ENCODE measurements around the gene NUCB2. TPM values are rescaled to one million over a fixed set of nuclear protein-coding genes. Genes with fewer than 3 reads are reported as not detected.
"Not testable (repeated sequence)": the region's sequence is repeated elsewhere in the genome, so short reads cannot be mapped to it uniquely, and the experiment has no call there.

NUCB2 gene
- total RNA-seq, 1 donor from 2014 or later, result 51.1 TPM

- intact Hi-C loops (cut with micrococcal nuclease), result no loop called here
- no peak overlapping the region for H3K27ac Mint-ChIP-seq
- H3K36me3 Mint-ChIP-seq (ENCODE audit: low read depth), result no peaks in the 10 kb centered on the region
- no peaks in the 10 kb centered on the region for H3K9me3 Mint-ChIP-seq
- no peak for DNase-seq (ENCODE audit: low spot score)
- H3K4me1 Mint-ChIP-seq (ENCODE audit: low read depth), result peaks cover 10% of the 10 kb centered on the region
- no peak overlapping the region for H3K4me3 Mint-ChIP-seq
- H3K27me3 Mint-ChIP-seq (ENCODE audit: insufficient read depth), result peaks cover 41% of the 10 kb centered on the region
These were observed 23.8 kb upstream of the NUCB2 start for GRCh38 chr11:17252704-17253103.

DNA sequence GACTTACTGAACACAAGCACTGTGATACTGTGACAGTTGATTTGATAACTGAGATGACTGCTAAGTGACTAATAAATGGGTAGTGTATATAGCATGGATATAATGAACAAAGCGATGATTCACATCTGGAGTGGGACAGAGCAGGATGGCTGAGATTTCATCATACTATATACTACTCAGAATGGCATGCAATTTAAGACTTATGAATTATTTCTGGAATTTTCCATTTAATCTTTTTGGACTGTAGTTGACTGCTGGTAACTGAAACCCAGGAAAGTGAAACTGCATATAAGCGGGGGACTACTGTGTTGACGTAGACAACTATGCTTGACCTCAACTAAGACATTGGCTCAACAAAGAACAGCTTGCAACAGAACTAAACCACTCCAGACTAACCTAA is 20.0 kb upstream of the NUCB2 start:
- Mint-ChIP-seq H3K4me1 (ENCODE audit: low read depth) (peaks cover 20% of the 10 kb centered on the region), H3K27ac (no peak overlapping the region), H3K9me3 (no peaks in the 10 kb centered on the region), H3K27me3 (ENCODE audit: insufficient read depth) (peaks cover 31% of the 10 kb centered on the region), H3K4me3 (no peak overlapping the region), H3K36me3 (ENCODE audit: low read depth) (no peaks in the 10 kb centered on the region)
- intact Hi-C loops (cut with micrococcal nuclease), result no loop called here
- no peak for DNase-seq (ENCODE audit: low spot score)

GRCh38 chr11:17257196-17257595 is 19.3 kb upstream of the NUCB2 start:
- no peak overlapping the region for H3K4me3 Mint-ChIP-seq
- no peaks in the 10 kb centered on the region for H3K9me3 Mint-ChIP-seq
- DNase-seq (ENCODE audit: low spot score), result no peak
- intact Hi-C loops (cut with micrococcal nuclease), result no loop called here
- H3K27me3 Mint-ChIP-seq (ENCODE audit: insufficient read depth), result peaks cover 27% of the 10 kb centered on the region
- H3K27ac Mint-ChIP-seq, result no peak overlapping the region
- H3K4me1 Mint-ChIP-seq (ENCODE audit: low read depth), result peaks cover 20% of the 10 kb centered on the region
- no peaks in the 10 kb centered on the region for H3K36me3 Mint-ChIP-seq (ENCODE audit: low read depth)

DNA sequence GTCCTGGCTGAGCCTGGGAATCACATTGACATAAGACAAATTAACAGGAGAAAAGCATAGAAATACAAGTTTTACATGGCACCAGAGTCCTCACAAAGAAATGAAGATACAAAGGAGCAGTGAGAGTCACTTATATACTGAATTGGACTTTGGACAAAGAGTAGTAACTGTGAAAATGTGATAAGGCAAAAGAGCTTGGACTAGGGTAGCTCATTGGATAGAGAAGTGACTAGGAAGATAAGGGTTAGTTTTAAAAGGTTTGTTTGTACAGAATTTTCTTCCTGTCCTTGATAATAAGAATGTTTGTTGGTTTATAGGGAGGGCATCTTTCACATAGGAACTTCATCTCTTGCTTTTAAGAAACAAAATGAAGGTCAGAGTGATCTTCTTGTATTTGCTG is 17.9 kb upstream of the NUCB2 start:
- Mint-ChIP-seq H3K4me3 (no peak overlapping the region), H3K27ac (no peak overlapping the region), H3K4me1 (ENCODE audit: low read depth) (peaks cover 21% of the 10 kb centered on the region), H3K36me3 (ENCODE audit: low read depth) (no peaks in the 10 kb centered on the region), H3K9me3 (no peaks in the 10 kb centered on the region), H3K27me3 (ENCODE audit: insufficient read depth) (peaks cover 18% of the 10 kb centered on the region)
- no peak for DNase-seq (ENCODE audit: low spot score)
- intact Hi-C loops (cut with micrococcal nuclease), result no loop called here

DNA sequence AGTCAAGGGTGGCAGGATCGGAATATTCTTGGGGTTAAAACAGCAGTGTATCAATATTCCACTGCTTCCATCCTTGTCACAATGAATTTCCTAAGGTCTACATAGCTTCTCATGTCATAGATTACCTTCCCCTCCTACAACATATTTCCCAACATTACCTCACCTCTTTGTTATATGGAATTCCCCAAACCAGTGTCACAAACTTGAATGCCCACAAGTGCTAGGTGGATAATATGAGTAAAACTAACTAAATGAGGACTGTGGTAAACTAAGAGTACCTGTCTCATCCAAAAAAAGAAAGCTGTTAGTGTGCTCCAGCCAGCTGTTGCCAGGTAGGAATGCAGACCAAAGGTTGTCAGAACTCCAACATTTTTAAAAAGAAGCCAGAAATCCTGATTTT is 17.0 kb upstream of the NUCB2 start:
- Mint-ChIP-seq H3K4me3 (no peak overlapping the region), H3K27me3 (ENCODE audit: insufficient read depth) (peaks cover 25% of the 10 kb centered on the region), H3K36me3 (ENCODE audit: low read depth) (no peaks in the 10 kb centered on the region), H3K9me3 (no peaks in the 10 kb centered on the region), H3K27ac (no peak overlapping the region), H3K4me1 (ENCODE audit: low read depth) (peaks cover 25% of the 10 kb centered on the region)
- DNase-seq (ENCODE audit: low spot score), result no peak
- intact Hi-C loops (cut with micrococcal nuclease), result no loop called here

DNA sequence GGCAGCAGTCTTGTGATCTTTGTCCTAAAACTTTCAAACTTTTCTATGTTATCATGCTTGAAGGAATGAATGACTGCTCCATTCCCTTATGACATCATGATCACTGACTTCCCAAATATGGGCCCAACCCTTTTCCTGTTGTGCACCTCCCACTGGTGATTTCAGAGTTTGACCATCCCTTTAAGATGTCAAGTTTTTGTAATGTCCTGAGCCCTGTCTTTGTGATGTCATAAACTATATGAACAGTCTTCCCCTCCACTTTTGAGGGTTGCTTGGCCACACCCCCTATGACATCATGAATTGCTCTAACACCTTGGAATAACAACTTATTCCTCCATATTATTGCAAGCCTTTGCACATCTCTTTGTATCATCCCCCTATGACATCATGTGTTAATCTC is 16.5 kb upstream of the NUCB2 start:
- Mint-ChIP-seq H3K27ac (no peak overlapping the region), H3K9me3 (no peaks in the 10 kb centered on the region), H3K36me3 (ENCODE audit: low read depth) (no peaks in the 10 kb centered on the region), H3K4me1 (ENCODE audit: low read depth) (peaks cover 25% of the 10 kb centered on the region), H3K27me3 (ENCODE audit: insufficient read depth) (peaks cover 27% of the 10 kb centered on the region), H3K4me3 (no peak overlapping the region)
- intact Hi-C loops (cut with micrococcal nuclease), result no loop called here
- no peak for DNase-seq (ENCODE audit: low spot score)

GRCh38 chr11:17263769-17264168 is 12.8 kb upstream of the NUCB2 start:
- no peaks in the 10 kb centered on the region for H3K9me3 Mint-ChIP-seq
- no peak for DNase-seq (ENCODE audit: low spot score)
- intact Hi-C loops (cut with micrococcal nuclease), result no loop called here
- peaks cover 34% of the 10 kb centered on the region for H3K4me1 Mint-ChIP-seq (ENCODE audit: low read depth)
- no peak overlapping the region for H3K27ac Mint-ChIP-seq
- no peak overlapping the region for H3K4me3 Mint-ChIP-seq
- H3K36me3 Mint-ChIP-seq (ENCODE audit: low read depth), result no peaks in the 10 kb centered on the region
- peaks cover 24% of the 10 kb centered on the region for H3K27me3 Mint-ChIP-seq (ENCODE audit: insufficient read depth)

DNA sequence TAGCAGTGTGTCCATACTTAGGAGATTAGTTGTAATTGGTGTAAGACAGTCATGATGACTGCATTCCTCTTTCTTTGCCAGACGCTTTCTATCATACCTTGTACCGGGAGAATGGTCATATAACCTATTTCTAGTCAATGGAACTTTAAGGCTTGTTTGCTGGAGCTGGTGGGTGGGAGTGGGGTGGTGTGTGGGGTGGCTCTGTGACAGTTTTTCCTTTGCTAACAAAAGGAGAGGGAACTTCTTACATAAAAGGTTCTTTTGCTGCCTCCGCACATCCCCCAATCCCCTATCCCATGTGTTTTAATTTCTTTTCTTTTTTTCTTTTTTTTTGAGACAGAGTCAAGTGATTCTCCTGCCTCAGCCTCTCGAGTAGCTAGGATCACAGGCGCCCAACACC is 9.8 kb upstream of the NUCB2 start:
- no peaks in the 10 kb centered on the region for H3K9me3 Mint-ChIP-seq
- H3K4me1 Mint-ChIP-seq (ENCODE audit: low read depth), result peaks cover 28% of the 10 kb centered on the region
- H3K36me3 Mint-ChIP-seq (ENCODE audit: low read depth), result no peaks in the 10 kb centered on the region
- peaks cover 24% of the 10 kb centered on the region for H3K27me3 Mint-ChIP-seq (ENCODE audit: insufficient read depth)
- H3K4me3 Mint-ChIP-seq, result no peak overlapping the region
- intact Hi-C loops (cut with micrococcal nuclease), result no loop called here
- no peak overlapping the region for H3K27ac Mint-ChIP-seq
- no peak for DNase-seq (ENCODE audit: low spot score)

GRCh38 chr11:17267576-17267975 is 9.0 kb upstream of the NUCB2 start:
- no peak for DNase-seq (ENCODE audit: low spot score)
- H3K27me3 Mint-ChIP-seq (ENCODE audit: insufficient read depth), result peaks cover 24% of the 10 kb centered on the region
- intact Hi-C loops (cut with micrococcal nuclease), result no loop called here
- H3K36me3 Mint-ChIP-seq (ENCODE audit: low read depth), result no peaks in the 10 kb centered on the region
- H3K9me3 Mint-ChIP-seq, result no peaks in the 10 kb centered on the region
- no peak overlapping the region for H3K27ac Mint-ChIP-seq
- H3K4me3 Mint-ChIP-seq, result no peak overlapping the region
- peaks cover 30% of the 10 kb centered on the region for H3K4me1 Mint-ChIP-seq (ENCODE audit: low read depth)

- H3K27ac Mint-ChIP-seq; H3K9me3 Mint-ChIP-seq; intact Hi-C loops (cut with micrococcal nuclease); H3K4me3 Mint-ChIP-seq; DNase-seq (ENCODE audit: low spot score); H3K36me3 Mint-ChIP-seq (ENCODE audit: low read depth): not testable (repeated sequence)
- Mint-ChIP-seq H3K27me3 (ENCODE audit: insufficient read depth) (peaks cover 24% of the 10 kb centered on the region), H3K4me1 (ENCODE audit: low read depth) (peaks cover 38% of the 10 kb centered on the region)
These were observed 8.0 kb upstream of the NUCB2 start for GRCh38 chr11:17268500-17268899.

DNA sequence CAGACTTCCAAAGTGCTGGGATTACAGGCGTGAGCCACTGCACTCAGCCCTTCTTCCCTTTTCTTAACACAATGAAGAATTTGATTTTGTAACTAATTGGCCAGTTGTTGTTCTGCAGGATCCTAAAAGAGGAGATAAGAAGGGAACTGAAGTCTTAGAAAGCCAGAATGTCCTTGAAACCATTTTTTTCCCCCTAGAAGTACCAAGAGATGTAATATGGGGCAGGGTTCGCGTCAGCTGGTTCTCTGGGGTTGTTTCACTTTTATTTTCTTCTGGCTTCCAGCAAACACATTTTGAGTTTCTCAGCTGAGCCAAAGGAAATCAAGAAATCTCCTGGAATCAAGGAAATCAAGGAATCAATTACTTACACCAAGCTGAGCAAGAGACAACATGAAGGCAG is 7.6 kb upstream of the NUCB2 start:
- Mint-ChIP-seq H3K4me3 (no peak overlapping the region), H3K27ac (no peak overlapping the region), H3K36me3 (ENCODE audit: low read depth) (no peaks in the 10 kb centered on the region), H3K4me1 (ENCODE audit: low read depth) (peaks cover 34% of the 10 kb centered on the region), H3K27me3 (ENCODE audit: insufficient read depth) (peaks cover 23% of the 10 kb centered on the region), H3K9me3 (no peaks in the 10 kb centered on the region)
- no peak for DNase-seq (ENCODE audit: low spot score)
- intact Hi-C loops (cut with micrococcal nuclease), result no loop called here

DNA sequence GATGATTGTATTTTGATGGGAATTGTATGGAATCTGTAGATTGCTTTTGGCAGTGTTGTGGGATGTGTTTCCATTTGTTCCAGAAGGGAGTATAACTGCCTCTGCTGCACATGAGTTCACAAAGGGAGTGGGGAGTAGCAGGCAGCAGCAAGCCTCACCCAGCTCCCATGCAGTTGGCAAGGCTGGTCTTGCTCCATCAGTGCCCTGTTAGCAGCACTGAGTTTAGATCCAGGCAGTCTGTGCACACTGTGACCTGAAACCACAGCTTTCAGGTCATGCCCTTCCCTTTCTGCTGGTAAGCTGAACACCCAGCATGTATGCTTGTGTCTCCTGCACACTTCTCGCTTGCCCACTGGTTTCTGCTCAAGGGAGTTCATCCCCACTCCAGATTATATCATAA is 3.7 kb upstream of the NUCB2 start:
- no peak for DNase-seq (ENCODE audit: low spot score)
- Mint-ChIP-seq H3K4me3 (no peak overlapping the region), H3K9me3 (no peaks in the 10 kb centered on the region), H3K36me3 (ENCODE audit: low read depth) (peaks cover 2% of the 10 kb centered on the region), H3K4me1 (ENCODE audit: low read depth) (peaks cover 40% of the 10 kb centered on the region), H3K27me3 (ENCODE audit: insufficient read depth) (peaks cover 3% of the 10 kb centered on the region), H3K27ac (no peak overlapping the region)
- intact Hi-C loops (cut with micrococcal nuclease), result no loop called here

GRCh38 chr11:17273211-17273610 is 3.3 kb upstream of the NUCB2 start:
- intact Hi-C loops (cut with micrococcal nuclease), result no loop called here
- peaks cover 3% of the 10 kb centered on the region for H3K27me3 Mint-ChIP-seq (ENCODE audit: insufficient read depth)
- no peak for DNase-seq (ENCODE audit: low spot score)

GRCh38 chr11:17273668-17274282 is 2.8 kb upstream of the NUCB2 start:
- intact Hi-C loops (cut with micrococcal nuclease), result no loop called here
- DNase-seq (ENCODE audit: low spot score), result no peak
- Mint-ChIP-seq H3K9me3 (no peaks in the 10 kb centered on the region), H3K4me1 (ENCODE audit: low read depth) (peaks cover 43% of the 10 kb centered on the region), H3K27ac (no peak overlapping the region), H3K27me3 (ENCODE audit: insufficient read depth) (peaks cover 3% of the 10 kb centered on the region), H3K4me3 (no peak overlapping the region), H3K36me3 (ENCODE audit: low read depth) (peaks cover 2% of the 10 kb centered on the region)

More at GRCh38 chr11:17273211-17273610, 3.3 kb upstream of the NUCB2 start:
- H3K4me3 Mint-ChIP-seq, result no peak overlapping the region
- H3K4me1 Mint-ChIP-seq (ENCODE audit: low read depth), result peaks cover 41% of the 10 kb centered on the region
- no peak overlapping the region for H3K27ac Mint-ChIP-seq
- H3K9me3 Mint-ChIP-seq, result no peaks in the 10 kb centered on the region
- peaks cover 2% of the 10 kb centered on the region for H3K36me3 Mint-ChIP-seq (ENCODE audit: low read depth)
